Right atrium auricular region (tissue), 2 donors: Measurements from ENCODE around the gene TBC1D23. TPM values are rescaled to one million over a fixed set of nuclear protein-coding genes. Genes with fewer than 3 reads are reported as not detected.

Experiments
- DNase-seq: peaks from one replicate; pipeline ENCODE4 v3.0.0-alpha.2; 2019; ENCODE audit warnings: low spot score
- H3K27ac ChIP-seq, 2 donors: fragments of 200-600 bp; sonication (generic); 1 replicate in 1 of 2; 2 replicates in 1 of 2; pipeline ENCODE4 v1.5.1; 2016 to 2019
- H3K27me3 ChIP-seq, 2 donors: fragments of 200-600 bp; sonication (generic); one replicate each; pipeline versions ENCODE4 v1.5.1 to v1.6.0; 2017 to 2019
- H3K36me3 ChIP-seq: fragments of 200-600 bp; sonication (generic); one replicate; pipeline ENCODE4 v1.5.1; 2016
- H3K4me1 ChIP-seq, 2 donors: fragments of 200-600 bp; sonication (generic); one replicate each; pipeline versions ENCODE4 v1.5.1 to v1.6.0; 2017 to 2019
- H3K4me3 ChIP-seq, 2 donors: fragments of 200-600 bp; sonication (generic); 1 replicate in 1 of 2; 2 replicates in 1 of 2; pipeline ENCODE4 v1.5.1; 2017 to 2019; ENCODE audit warnings: mild to moderate bottlenecking in 1 of 2, moderate library complexity in 1 of 2
- H3K9me3 ChIP-seq, 2 donors: fragments of 200-600 bp; sonication (generic); one replicate each; pipeline ENCODE4 v1.5.1; 2019
- total RNA-seq, 2 donors: library from RNA; depleted of rRNA; stranded (reverse); fragments of >200 nt; gene quantifications; one replicate each; pipeline ENCODE4 v1.1.0, GENCODE V29; 2016
- TF ChIP-seq, protein P1 (sequence below), 2 donors: fragments of 200-600 bp; sonication (generic); IDR thresholded peaks; one replicate each; pipeline ENCODE4 v1.5.1; 2019; ENCODE audit warnings: antibody characterized with exemption in 2 of 2

TBC1D23 gene
- total RNA-seq, 2 donors from 2014 or later: 16.3 to 39.5 TPM

DNA sequence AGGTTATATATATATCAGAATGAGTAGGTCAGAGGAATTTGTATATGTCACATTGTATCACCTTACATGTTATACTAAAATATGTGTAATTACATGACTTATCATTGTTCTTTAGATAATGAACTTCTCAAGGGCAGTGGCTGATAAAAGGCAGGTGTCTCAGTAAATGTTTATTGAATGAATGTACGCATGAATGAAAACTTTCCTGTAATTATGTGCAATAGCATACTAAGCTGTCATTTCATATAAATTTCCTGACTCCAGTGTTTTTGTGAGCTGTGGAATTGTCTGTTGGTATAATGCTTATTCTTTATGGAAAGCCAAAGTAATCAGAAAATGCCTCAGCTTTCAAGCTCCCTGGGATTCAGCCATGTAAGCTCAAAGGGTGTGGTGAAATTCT is 4.2 kb downstream of the TBC1D23 start:
- H3K27ac ChIP-seq: no peak overlapping the region
- TF ChIP-seq, protein P1, sequence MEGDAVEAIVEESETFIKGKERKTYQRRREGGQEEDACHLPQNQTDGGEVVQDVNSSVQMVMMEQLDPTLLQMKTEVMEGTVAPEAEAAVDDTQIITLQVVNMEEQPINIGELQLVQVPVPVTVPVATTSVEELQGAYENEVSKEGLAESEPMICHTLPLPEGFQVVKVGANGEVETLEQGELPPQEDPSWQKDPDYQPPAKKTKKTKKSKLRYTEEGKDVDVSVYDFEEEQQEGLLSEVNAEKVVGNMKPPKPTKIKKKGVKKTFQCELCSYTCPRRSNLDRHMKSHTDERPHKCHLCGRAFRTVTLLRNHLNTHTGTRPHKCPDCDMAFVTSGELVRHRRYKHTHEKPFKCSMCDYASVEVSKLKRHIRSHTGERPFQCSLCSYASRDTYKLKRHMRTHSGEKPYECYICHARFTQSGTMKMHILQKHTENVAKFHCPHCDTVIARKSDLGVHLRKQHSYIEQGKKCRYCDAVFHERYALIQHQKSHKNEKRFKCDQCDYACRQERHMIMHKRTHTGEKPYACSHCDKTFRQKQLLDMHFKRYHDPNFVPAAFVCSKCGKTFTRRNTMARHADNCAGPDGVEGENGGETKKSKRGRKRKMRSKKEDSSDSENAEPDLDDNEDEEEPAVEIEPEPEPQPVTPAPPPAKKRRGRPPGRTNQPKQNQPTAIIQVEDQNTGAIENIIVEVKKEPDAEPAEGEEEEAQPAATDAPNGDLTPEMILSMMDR (IDR thresholded peaks at IDR 0.05): no peak
- H3K9me3 ChIP-seq: no peaks in the 10 kb centered on the region
- H3K27me3 ChIP-seq: no peaks in the 10 kb centered on the region
- H3K4me1 ChIP-seq: peaks cover 0 to 58% of the 10 kb centered on the region in 2 donors
- no peak overlapping the region for H3K4me3 ChIP-seq
- no peak for DNase-seq
- H3K36me3 ChIP-seq: no peaks in the 10 kb centered on the region

DNA sequence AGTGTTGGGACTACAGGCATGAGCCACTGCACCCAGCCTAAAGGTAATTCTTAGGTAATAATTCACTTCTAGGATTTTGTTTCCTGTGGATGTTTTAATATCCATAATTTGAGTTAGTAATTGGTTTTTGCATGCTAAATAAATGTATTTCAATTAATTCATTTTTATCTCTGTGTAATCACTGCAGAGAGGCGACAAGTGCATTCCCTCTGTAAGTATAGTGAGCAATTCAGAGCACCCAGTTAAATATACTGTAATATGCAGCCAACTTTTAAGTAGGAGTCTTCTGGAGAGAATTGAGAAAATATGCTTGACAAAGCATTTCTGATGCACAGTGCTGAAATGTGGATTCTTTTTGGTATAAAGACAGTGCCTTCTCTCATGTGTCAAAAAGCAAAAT is 5.7 kb downstream of the TBC1D23 start:
- TF ChIP-seq, protein P1 (IDR thresholded peaks at IDR 0.05): no peak
- no peak overlapping the region for H3K27ac ChIP-seq

DNA sequence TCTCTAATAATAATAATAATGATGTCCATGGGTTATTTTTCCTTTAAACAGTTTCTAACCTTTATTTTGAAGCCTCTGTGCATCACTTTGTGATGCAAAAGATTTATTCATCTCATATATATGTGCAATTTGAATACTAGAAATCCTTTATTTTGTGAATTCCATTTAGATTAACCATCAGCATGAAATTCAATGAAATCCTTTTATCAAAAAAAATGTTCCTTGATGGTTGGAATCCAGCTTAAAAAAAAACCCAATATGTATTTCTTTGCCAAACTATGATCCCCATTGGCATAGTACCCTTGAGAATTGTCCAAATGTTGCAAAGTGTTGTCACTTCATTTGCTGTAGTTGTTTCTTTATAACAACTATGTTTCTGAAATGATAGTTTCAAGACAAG is 7.4 kb downstream of the TBC1D23 start:
- no peaks in the 10 kb centered on the region for H3K9me3 ChIP-seq
- no peak for DNase-seq
- TF ChIP-seq, protein P1 (IDR thresholded peaks at IDR 0.05): no peak
- H3K4me1 ChIP-seq: peaks cover 0 to 42% of the 10 kb centered on the region in 2 donors
- no peaks in the 10 kb centered on the region for H3K27me3 ChIP-seq
- H3K36me3 ChIP-seq: no peaks in the 10 kb centered on the region
- H3K4me3 ChIP-seq: no peak overlapping the region
- no peak overlapping the region for H3K27ac ChIP-seq

More for the DNA sequence above, 5.7 kb downstream of the TBC1D23 start:
- Histone ChIP-seq H3K4me3 (no peak overlapping the region), H3K27me3 (no peaks in the 10 kb centered on the region), H3K9me3 (no peaks in the 10 kb centered on the region), H3K4me1 (peaks cover 0 to 58% of the 10 kb centered on the region in 2 donors), H3K36me3 (no peaks in the 10 kb centered on the region)
- no peak for DNase-seq

DNA sequence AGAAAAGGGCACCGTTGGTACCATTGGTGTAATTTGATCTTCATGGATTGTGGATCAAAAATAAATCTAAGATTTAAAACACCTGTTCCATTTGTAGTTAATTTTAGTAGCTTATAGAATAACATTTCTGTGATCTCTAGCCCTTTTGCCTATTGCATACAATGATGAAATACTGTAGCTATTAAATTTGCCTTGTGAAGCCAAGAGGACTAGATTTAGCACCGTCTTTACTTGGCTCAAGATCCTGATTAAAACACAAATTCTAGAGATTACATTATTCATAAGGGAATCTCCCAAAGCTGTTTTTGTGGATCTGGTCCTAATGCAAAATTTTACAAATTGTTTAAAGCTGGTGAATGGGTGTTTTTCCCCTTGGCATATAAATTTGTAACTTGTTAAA is 8.2 kb downstream of the TBC1D23 start:
- H3K4me3 ChIP-seq: no peak overlapping the region
- DNase-seq: no peak
- H3K27me3 ChIP-seq: no peaks in the 10 kb centered on the region
- peaks cover 0 to 33% of the 10 kb centered on the region in 2 donors for H3K4me1 ChIP-seq
- TF ChIP-seq, protein P1 (IDR thresholded peaks at IDR 0.05): no peak
- H3K36me3 ChIP-seq: no peaks in the 10 kb centered on the region
- H3K9me3 ChIP-seq: no peaks in the 10 kb centered on the region
- no peak overlapping the region for H3K27ac ChIP-seq

DNA sequence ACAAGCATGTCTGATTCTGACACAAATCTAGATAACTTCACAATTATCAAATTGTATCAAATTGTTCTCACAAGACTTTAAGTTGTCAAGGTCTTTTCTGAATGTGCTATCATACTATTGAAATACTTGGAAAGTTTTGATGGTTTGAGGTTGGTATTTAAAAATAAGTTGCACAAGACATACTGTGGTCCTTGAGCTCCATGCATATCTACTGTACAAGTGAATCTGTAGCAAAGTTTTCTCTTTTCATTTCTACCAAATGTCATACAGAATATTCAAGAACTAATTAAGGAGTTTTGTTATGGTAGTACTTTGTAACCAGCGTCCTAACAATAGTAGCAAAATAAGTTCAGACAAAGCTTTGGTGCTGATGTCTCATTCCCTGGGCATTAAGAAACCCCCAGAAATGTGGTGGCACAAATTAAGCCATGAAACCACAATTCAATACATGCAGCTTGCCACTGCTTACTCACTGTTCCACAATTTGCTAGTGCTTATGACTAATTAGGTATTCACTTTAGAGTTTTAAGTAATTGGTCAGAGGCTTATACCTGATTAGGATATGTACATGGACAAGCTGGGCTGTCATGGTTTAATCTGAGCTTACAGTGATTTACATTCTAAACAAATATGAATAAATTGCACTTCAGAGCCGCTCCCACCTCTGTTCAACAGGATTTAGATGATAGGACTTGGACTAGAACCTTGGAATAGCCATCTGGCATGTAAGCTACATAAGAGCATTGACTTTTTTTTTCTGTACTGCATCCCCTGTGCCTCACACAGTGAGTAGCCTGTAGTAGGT is 8.8 kb downstream of the TBC1D23 start:
- no peak for DNase-seq
- Histone ChIP-seq H3K36me3 (no peaks in the 10 kb centered on the region), H3K4me3 (no peak overlapping the region), H3K27ac (no peak overlapping the region), H3K9me3 (no peaks in the 10 kb centered on the region), H3K27me3 (no peaks in the 10 kb centered on the region), H3K4me1 (peaks cover 0 to 33% of the 10 kb centered on the region in 2 donors)
- TF ChIP-seq, protein P1 (IDR thresholded peaks at IDR 0.05): no peak

DNA sequence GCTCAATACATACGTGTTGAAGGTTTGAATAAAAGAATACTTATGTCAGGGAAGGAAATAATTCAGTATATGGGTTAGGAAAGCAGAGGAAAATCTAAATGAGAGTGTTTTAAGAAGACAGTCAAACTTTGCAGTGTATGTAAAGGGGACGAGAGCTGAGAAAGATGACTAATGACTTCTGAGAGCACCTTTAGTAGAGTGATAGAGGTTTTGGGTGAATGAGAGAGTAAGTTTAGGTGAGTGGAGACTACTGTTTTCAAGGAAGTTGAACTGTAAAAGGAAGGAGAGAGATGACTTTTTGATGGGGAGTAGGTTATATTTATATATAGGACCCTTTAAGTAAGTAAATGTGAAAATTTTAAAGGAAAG is 9.4 kb downstream of the TBC1D23 start:
- TF ChIP-seq, protein P1 (IDR thresholded peaks at IDR 0.05): no peak
- DNase-seq: no peak
- H3K4me3 ChIP-seq: no peak overlapping the region
- H3K27ac ChIP-seq: no peak overlapping the region
- no peaks in the 10 kb centered on the region for H3K27me3 ChIP-seq
- no peaks in the 10 kb centered on the region for H3K36me3 ChIP-seq
- peaks cover 0 to 33% of the 10 kb centered on the region in 2 donors for H3K4me1 ChIP-seq
- H3K9me3 ChIP-seq: no peaks in the 10 kb centered on the region
